GM19452 (cell line): Measurements from ENCODE around the gene RAB28.

Experiments used
- ATAC-seq: cut with Tn5 transposase; IDR thresholded peaks from one replicate; pipeline ENCODE4 v1.9.1; 2021; ENCODE audit not compliant: unreplicated experiment

The RAB28 gene

DNA sequence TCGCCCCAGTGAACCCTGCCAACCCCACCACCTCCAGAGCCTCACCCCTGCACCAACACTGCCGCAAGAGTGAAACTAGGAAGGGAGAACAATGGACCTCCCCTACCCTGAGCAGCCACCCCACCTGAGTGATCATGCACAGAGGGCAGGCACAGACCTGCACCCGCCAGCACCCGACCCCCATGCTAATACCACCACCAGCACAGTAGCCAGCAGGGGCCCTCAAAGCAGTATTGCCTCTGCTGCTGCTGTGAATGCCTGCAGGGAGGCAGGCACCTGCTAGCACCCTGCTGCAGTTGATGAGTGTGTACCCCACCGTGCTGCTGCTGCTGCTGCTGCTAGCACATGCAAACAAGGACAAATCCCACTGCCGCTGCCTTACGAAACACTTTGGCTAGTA lies 100.1 kb downstream of the RAB28 start:
- no peak for ATAC-seq

- ATAC-seq, result peak; percentile 83
Measured at GRCh38 chr4:13378973-13379759, 105.0 kb downstream of the RAB28 start.

DNA sequence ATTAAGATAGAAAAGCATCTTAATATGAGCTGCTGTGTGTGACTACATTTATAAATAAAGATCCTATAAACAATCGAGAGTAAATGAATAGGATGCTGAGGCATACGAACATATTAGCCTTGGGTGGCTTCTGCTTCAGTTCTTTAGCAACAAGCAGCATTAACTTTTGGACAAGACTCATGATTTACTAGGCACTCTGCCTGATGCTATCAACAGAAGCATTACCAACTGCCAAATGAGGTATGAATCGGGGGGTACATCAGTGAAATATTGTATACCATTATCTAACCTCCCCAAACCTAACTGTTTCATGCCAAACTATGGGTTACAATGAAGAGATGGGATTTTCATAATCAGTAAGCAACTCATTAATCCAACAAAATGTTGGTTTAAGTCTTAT lies 113.1 kb downstream of the RAB28 start:
- ATAC-seq, result no peak

DNA sequence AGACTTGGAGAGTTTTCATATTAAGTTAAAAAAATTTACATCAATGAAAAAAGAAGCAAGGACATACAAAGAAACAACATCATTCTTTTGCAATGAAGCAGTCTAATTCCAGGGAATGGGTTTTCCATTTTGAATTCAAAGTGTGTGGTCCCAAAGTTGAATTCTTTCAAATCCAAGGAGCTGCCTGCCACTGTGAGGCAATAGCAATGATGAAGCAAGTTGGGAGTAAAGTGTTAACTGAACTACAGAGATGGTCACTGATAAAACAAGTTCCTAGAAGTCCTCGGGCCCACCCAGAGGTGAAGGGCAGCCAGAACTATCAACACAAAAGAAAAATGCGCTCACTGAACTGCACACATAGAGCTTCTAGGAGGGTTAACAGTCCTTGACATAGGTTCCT lies 115.9 kb downstream of the RAB28 start:
- no peak for ATAC-seq

DNA sequence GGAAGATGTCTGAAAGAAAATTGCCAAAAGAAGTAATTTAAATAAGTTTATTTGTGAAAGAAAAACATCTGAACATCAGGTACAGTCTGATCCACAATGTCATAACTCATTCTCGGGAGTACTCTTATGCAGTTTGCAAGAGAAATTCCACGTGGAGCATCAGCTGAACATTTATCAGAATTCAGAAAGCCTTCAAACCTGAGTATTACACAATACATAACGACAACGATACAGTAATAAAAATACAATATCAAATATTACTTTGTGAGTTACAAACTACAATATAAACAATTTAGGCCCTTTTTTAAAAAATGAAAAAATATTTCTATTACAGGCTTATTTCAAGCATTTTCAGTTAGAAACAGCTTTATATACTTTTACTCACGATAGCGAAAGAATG lies 116.4 kb downstream of the RAB28 start:
- ATAC-seq, result no peak

DNA sequence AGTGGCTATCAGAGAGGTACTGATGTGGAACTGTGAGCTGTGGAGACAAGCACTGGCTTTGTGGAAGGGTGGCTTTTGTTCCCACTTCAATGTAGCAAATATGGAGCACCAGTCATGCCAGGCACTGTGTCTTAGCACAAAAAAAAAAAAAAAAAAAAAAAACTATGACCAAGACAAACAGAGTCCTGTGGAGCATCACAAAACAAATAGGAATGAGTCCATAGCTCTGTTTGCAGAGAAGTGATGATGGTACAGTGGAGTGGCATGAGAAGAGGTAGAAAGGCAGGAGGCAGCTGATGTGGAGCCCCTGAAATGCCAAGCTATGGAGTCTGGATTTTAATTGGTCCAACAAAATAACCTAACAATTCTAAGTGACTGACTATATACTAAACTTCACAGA lies 116.9 kb downstream of the RAB28 start:
- no peak for ATAC-seq

GRCh38 chr4:13365195-13365594 lies 118.9 kb downstream of the RAB28 start:
- ATAC-seq, result no peak

GRCh38 chr4:13364653-13365052 lies 119.5 kb downstream of the RAB28 start:
- no peak for ATAC-seq

- no peak for ATAC-seq
Measured at GRCh38 chr4:13364172-13364571, 120.0 kb downstream of the RAB28 start.

- ATAC-seq, result no peak
Measured at GRCh38 chr4:13359809-13360208, 124.3 kb downstream of the RAB28 start.

GRCh38 chr4:13355111-13355880 lies 128.8 kb downstream of the RAB28 start:
- no peak for ATAC-seq

DNA sequence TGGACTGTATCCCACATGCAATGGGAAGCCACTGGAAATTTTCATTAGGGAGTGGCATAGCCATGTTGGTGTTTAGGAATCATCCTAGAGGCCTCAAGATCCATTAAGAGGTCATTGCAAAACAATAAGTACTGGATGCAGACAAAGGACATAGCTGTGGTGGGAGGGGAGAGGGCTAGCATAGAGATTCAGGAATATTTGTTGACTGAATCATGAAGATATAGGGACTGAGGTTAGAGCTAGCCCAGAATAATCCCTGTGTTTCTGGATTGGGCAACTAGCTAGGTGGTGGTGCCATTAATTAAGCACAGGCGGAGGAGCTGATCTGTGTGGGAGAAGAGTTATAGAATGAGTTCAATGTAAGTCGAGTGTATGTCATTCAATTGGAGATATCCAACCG lies 135.0 kb downstream of the RAB28 start:
- ATAC-seq, result no peak

GRCh38 chr4:13348216-13348615 lies 135.9 kb downstream of the RAB28 start:
- no peak for ATAC-seq

- ATAC-seq, result no peak
Measured at GRCh38 chr4:13347517-13348125, 136.5 kb downstream of the RAB28 start.

DNA sequence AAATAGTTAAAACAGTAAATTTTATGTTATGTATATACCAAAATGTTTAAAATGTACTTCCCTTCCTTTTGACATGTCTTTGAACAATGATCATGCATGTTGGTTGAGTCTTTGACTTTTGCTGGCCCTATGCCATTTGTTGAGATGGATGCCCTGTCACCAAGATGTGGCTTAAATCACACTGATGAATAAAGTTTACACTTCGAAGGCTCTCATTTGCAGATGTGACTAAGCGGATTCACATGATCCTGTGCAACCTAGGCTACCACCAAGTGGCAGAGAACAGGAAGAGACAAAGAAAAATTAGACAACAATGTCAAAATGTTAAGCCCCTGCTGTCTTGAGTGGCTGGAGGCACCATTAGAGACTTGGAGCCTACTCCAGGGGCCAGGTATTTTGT lies 139.9 kb downstream of the RAB28 start:
- ATAC-seq, result no peak

GRCh38 chr4:13340672-13341071 lies 143.5 kb downstream of the RAB28 start:
- ATAC-seq, result no peak

DNA sequence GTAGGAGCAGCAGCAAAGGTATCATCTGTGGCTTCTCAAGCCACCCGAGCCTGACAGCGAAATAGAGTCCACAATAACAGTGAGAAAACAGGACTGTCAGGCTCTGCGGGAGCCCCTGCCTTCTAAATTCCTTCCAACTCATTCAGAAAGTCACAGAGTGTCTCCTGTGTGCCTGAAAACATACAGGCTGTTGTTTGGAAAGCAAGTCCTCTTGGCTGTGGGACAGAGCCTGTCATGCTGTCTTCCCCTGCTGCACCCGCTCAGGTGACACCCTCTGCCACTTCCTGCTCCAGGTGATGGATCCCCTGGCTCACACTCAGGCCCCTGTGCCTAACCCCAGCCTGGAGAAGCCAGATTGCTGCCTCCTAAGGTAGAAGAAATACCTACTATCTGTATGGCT lies 152.3 kb downstream of the RAB28 start:
- no peak for ATAC-seq

DNA sequence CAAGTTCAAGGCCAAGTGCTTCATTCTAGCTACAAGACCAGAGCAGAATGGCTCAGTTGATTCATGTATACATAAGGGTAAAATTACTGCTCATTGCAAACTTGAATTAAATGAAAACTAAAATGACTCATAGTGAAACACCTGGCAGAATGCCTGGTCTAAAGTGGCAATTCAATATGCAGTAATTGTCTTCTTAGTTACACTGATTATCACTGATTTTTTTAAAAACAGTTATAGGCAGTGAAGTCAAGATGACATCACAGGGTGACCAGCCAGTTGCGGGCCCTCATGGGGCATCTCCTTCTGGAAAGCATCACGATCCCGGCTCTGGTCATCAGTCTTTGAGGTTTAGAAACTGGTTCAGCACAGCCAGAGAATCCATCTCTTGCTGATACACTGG lies 154.2 kb downstream of the RAB28 start:
- no peak for ATAC-seq

- ATAC-seq, result no peak
Measured at GRCh38 chr4:13329340-13329850, 154.7 kb downstream of the RAB28 start.

- no peak for ATAC-seq
Measured at GRCh38 chr4:13328591-13328990, 155.5 kb downstream of the RAB28 start.

- ATAC-seq, result no peak
Measured at GRCh38 chr4:13327991-13328390, 156.1 kb downstream of the RAB28 start.

DNA sequence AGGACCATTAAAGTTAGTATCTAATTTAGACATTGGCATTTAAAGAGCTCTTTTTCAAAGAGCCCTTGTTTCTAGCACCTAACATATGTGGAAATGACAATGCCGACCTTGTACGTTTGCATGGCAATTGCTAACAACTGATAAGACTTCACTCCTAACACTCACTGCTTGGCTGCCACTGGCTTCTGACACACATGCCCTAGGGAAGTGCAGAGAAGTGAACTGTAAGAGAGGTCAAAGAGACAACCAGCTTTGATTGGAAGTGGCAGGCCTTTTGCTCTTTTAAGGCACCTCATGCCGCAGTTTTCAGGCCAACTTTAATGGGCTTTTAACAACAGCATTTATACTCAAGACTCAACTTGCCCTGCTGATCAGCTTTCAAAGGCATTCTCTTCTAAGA lies 158.4 kb downstream of the RAB28 start:
- ATAC-seq, result no peak
